Stimulated activated CD4-positive, alpha-beta T cell treated with anti-CD3 and anti-CD28 coated beads, TNF-alpha, amount 100 ng/mL, for 24 hours (primary cell): ENCODE results near the gene C4orf46.

ENCODE experiments used
- DNase-seq, 3 experiments: peaks; one replicate each; pipeline ENCODE4 v3.0.0-alpha.2; 2020; ENCODE audit warnings: low read depth in 3 of 3

Gene C4orf46

GRCh38 chr4:158652920-158653319, 18.8 kb downstream of the C4orf46 start:
- DNase-seq, result no peak

GRCh38 chr4:158649111-158649680, 22.5 kb downstream of the C4orf46 start:
- DNase-seq, result no peak

- DNase-seq, result no peak
Observed at GRCh38 chr4:158644760-158645159, 26.9 kb downstream of the C4orf46 start.

GRCh38 chr4:158644356-158644755, 27.3 kb downstream of the C4orf46 start:
- no peak for DNase-seq

GRCh38 chr4:158636619-158637018, 35.1 kb downstream of the C4orf46 start:
- no peak for DNase-seq

- no peak for DNase-seq
Observed at GRCh38 chr4:158630893-158631292, 40.8 kb downstream of the C4orf46 start.

- DNase-seq, result no peak
Observed at GRCh38 chr4:158625544-158625943, 46.1 kb downstream of the C4orf46 start.

- DNase-seq, result no peak
Observed at GRCh38 chr4:158624889-158625478, 46.7 kb downstream of the C4orf46 start.

GRCh38 chr4:158622251-158622650, 49.4 kb downstream of the C4orf46 start:
- DNase-seq, result no peak

- no peak for DNase-seq
Observed at GRCh38 chr4:158621729-158622128, 50.0 kb downstream of the C4orf46 start.

- no peak for DNase-seq
Observed at GRCh38 chr4:158617956-158618355, 53.7 kb downstream of the C4orf46 start.
